Loucy (cell line): ENCODE data around the gene GABPA.

ENCODE experiments used
- H2AFZ ChIP-seq: fragments of 200-600 bp; sonication (generic); 2 replicates; pipeline ENCODE4 v1.6.0; 2016; ENCODE audit warnings: antibody characterized with exemption, mild to moderate bottlenecking, low read length, moderate library complexity
- H3F3A ChIP-seq: fragments of 200-600 bp; 2 replicates; pipeline ENCODE4 v1.6.0; 2016; ENCODE audit warnings: antibody characterized with exemption, low read depth, mild to moderate bottlenecking
- H3K27me3 ChIP-seq: fragments of 200-600 bp; sonication (generic); 2 replicates; pipeline ENCODE4 v1.6.1; 2014; ENCODE audit warnings: low read length, mild to moderate bottlenecking; ENCODE audit not compliant: insufficient read depth, poor library complexity, severe bottlenecking
- H3K36me3 ChIP-seq: fragments of 200-600 bp; sonication (generic); 2 replicates; pipeline ENCODE4 v1.6.1; 2016; ENCODE audit warnings: low read length; ENCODE audit not compliant: insufficient read depth
- H3K4me1 ChIP-seq: fragments of 200-600 bp; sonication (generic); 2 replicates; pipeline ENCODE4 v1.5.1; 2014; ENCODE audit warnings: low read length, mild to moderate bottlenecking; ENCODE audit not compliant: insufficient read depth, poor library complexity, severe bottlenecking
- H3K4me2 ChIP-seq: fragments of 200-600 bp; sonication (generic); 2 replicates; pipeline ENCODE4 v1.6.0; 2014; ENCODE audit warnings: antibody characterized with exemption, low read length, low read depth, mild to moderate bottlenecking; ENCODE audit not compliant: poor library complexity, severe bottlenecking
- H3K4me3 ChIP-seq: fragments of 200-600 bp; sonication (generic); 2 replicates; pipeline ENCODE4 v1.5.1; 2014; ENCODE audit warnings: low read length, mild to moderate bottlenecking, mixed read lengths; ENCODE audit not compliant: poor library complexity, severe bottlenecking
- H3K79me2 ChIP-seq: fragments of 200-600 bp; sonication (generic); 2 replicates; pipeline ENCODE4 v1.6.1; 2014; ENCODE audit warnings: low read length; ENCODE audit not compliant: insufficient read depth
- H3K9ac ChIP-seq: fragments of 200-600 bp; sonication (generic); 2 replicates; pipeline ENCODE4 v1.6.0; 2014; ENCODE audit warnings: mild to moderate bottlenecking, low read depth, low read length, moderate library complexity; ENCODE audit not compliant: poor library complexity, severe bottlenecking
- H3K9me2 ChIP-seq: fragments of 200-600 bp; sonication (generic); replicated peaks from 2 replicates; pipeline ENCODE4 v1.6.1; 2016; ENCODE audit warnings: low read depth, low read length, mixed read lengths
- H3K9me3 ChIP-seq: fragments of 200-600 bp; sonication (generic); 2 replicates; pipeline ENCODE4 v1.6.1; 2014; ENCODE audit warnings: mild to moderate bottlenecking, antibody characterized with exemption, low read length, low read depth; ENCODE audit not compliant: insufficient read depth
- H4K20me1 ChIP-seq: fragments of 200-600 bp; sonication (generic); 2 replicates; pipeline ENCODE4 v1.6.0; 2014; ENCODE audit warnings: antibody characterized with exemption, low read length, mild to moderate bottlenecking; ENCODE audit not compliant: insufficient read depth, poor library complexity, severe bottlenecking
- CTCF ChIP-seq: fragments of 200-600 bp; sonication (generic); conservative IDR thresholded peaks from 2 replicates; pipeline ENCODE4 v1.5.1; 2014; ENCODE audit warnings: mild to moderate bottlenecking, antibody characterized with exemption, low read length
- EZH2phosphoT487 ChIP-seq: fragments of 200-600 bp; IDR thresholded peaks from 2 replicates; pipeline ENCODE4 v1.6.1; 2018; ENCODE audit warnings: antibody characterized with exemption, mild to moderate bottlenecking, moderate library complexity, borderline replicate concordance

GABPA gene

GRCh38 chr21:25701529-25701928 is 33.2 kb upstream of the GABPA start:
- Histone ChIP-seq H4K20me1 (no peaks in the 10 kb centered on the region), H3K9me3 (no peaks in the 10 kb centered on the region), H3K9me2 (no peaks in the 10 kb centered on the region), H3K79me2 (no peaks in the 10 kb centered on the region), H3K27me3 (no peaks in the 10 kb centered on the region), H3K36me3 (no peaks in the 10 kb centered on the region), H3K9ac (no peak overlapping the region), H3K4me2 (no peak overlapping the region), H3K4me1 (no peaks in the 10 kb centered on the region), H3K4me3 (no peak overlapping the region), H2AFZ (peak overlapping the region; percentile 65; the same call in 1 of the 2 replicates), H3F3A (no peaks in the 10 kb centered on the region)
- TF ChIP-seq CTCF = no peak
- TF ChIP-seq EZH2phosphoT487 = no peak

GRCh38 chr21:25708467-25709065 is 26.2 kb upstream of the GABPA start:
- Histone ChIP-seq H3F3A (no peaks in the 10 kb centered on the region), H3K4me2 (no peak overlapping the region), H3K9me2 (no peaks in the 10 kb centered on the region), H3K27me3 (no peaks in the 10 kb centered on the region), H4K20me1 (no peaks in the 10 kb centered on the region), H3K36me3 (no peaks in the 10 kb centered on the region), H3K9me3 (no peaks in the 10 kb centered on the region), H3K79me2 (no peaks in the 10 kb centered on the region), H3K4me1 (no peaks in the 10 kb centered on the region), H3K9ac (no peak overlapping the region), H3K4me3 (no peak overlapping the region), H2AFZ (no peak overlapping the region)
- TF ChIP-seq EZH2phosphoT487 (no peak), CTCF (peak; percentile 89)

- Histone ChIP-seq H3K9ac (no peak overlapping the region), H3K36me3 (no peaks in the 10 kb centered on the region), H3F3A (no peaks in the 10 kb centered on the region), H3K27me3 (no peaks in the 10 kb centered on the region), H3K4me3 (no peak overlapping the region), H3K9me3 (no peaks in the 10 kb centered on the region), H4K20me1 (no peaks in the 10 kb centered on the region), H3K9me2 (no peaks in the 10 kb centered on the region), H3K79me2 (no peaks in the 10 kb centered on the region), H3K4me2 (no peak overlapping the region), H2AFZ (no peak overlapping the region), H3K4me1 (no peaks in the 10 kb centered on the region)
- TF ChIP-seq EZH2phosphoT487 = no peak
- TF ChIP-seq CTCF = peak; percentile 32
Measured at GRCh38 chr21:25709684-25710265, 25.0 kb upstream of the GABPA start.
